HL-60 (cell line): ENCODE measurements around the gene AKR1C1.
"Not testable (repeated sequence)": the region's sequence is repeated elsewhere in the genome, so short reads cannot be mapped to it uniquely, and the experiment has no call there.

ENCODE experiments used
- DNase-seq, 2 experiments: peaks; one replicate each; pipeline ENCODE4 v3.0.0-alpha.2; 2010 to 2020; ENCODE audit warnings: low read depth in 1 of 2, low spot score in 1 of 2
- H3K27ac ChIP-seq: fragments of 250-450 bp; sonication (Bioruptor Pico); replicated peaks from 2 replicates; pipeline ENCODE4 v1.5.1; 2020; ENCODE audit warnings: mild to moderate bottlenecking, moderate library complexity
- H3K27me3 ChIP-seq: fragments of 250-450 bp; sonication (Bioruptor Pico); 2 replicates; pipeline ENCODE4 v1.5.1; 2021; ENCODE audit warnings: mild to moderate bottlenecking, moderate library complexity; ENCODE audit not compliant: insufficient read depth, poor library complexity, severe bottlenecking
- H3K4me3 ChIP-seq: replicated peaks from 2 replicates; pipeline ENCODE4 v1.5.1; 2011; ENCODE audit warnings: mild to moderate bottlenecking, control low read depth, low read length; ENCODE audit not compliant: insufficient read depth
- CTCF ChIP-seq: IDR thresholded peaks from one replicate; pipeline ENCODE4 v1.5.1; 2011; ENCODE audit warnings: low read length, control low read depth, inconsistent platforms; ENCODE audit not compliant: insufficient read depth
- GABPA ChIP-seq: IDR thresholded peaks from 2 replicates; pipeline ENCODE4 v1.6.1; 2012; ENCODE audit warnings: low read depth
- POLR2AphosphoS5 ChIP-seq: IDR thresholded peaks from 2 replicates; pipeline ENCODE4 v1.6.1; 2012; ENCODE audit warnings: low read depth
- REST ChIP-seq: IDR thresholded peaks from 2 replicates; pipeline ENCODE4 v1.6.1; 2012; ENCODE audit warnings: low read depth; ENCODE audit not compliant: insufficient replicate concordance
- SPI1 ChIP-seq: IDR thresholded peaks from 2 replicates; pipeline ENCODE4 v1.6.1; 2012; ENCODE audit warnings: low read depth, mild to moderate bottlenecking, borderline replicate concordance

AKR1C1 gene

GRCh38 chr10:4962308-4962707, 907 bp upstream of the AKR1C1 start:
- H3K27me3 ChIP-seq, DNase-seq, H3K4me3 ChIP-seq, H3K27ac ChIP-seq: not testable (repeated sequence)

GRCh38 chr10:4963815-4964154, 570 bp downstream of the AKR1C1 start:
- H3K27ac ChIP-seq, H3K4me3 ChIP-seq, DNase-seq, H3K27me3 ChIP-seq: not testable (repeated sequence)

GRCh38 chr10:4965763-4966162, 2.5 kb downstream of the AKR1C1 start:
- DNase-seq, H3K27ac ChIP-seq, H3K4me3 ChIP-seq, H3K27me3 ChIP-seq: not testable (repeated sequence)

- H3K4me3 ChIP-seq, H3K27ac ChIP-seq, H3K27me3 ChIP-seq, DNase-seq: not testable (repeated sequence)
Measured at GRCh38 chr10:4967189-4967588, 4.0 kb downstream of the AKR1C1 start.

- not testable (repeated sequence) for DNase-seq, H3K27me3 ChIP-seq, H3K4me3 ChIP-seq, H3K27ac ChIP-seq
Measured at GRCh38 chr10:4969289-4969688, 6.1 kb downstream of the AKR1C1 start.

GRCh38 chr10:4970362-4970761, 7.1 kb downstream of the AKR1C1 start:
- not testable (repeated sequence) for H3K27ac ChIP-seq, H3K4me3 ChIP-seq, H3K27me3 ChIP-seq, DNase-seq

GRCh38 chr10:4972369-4973142, 9.3 kb downstream of the AKR1C1 start:
- not testable (repeated sequence) for H3K27ac ChIP-seq, H3K27me3 ChIP-seq, H3K4me3 ChIP-seq, DNase-seq

GRCh38 chr10:4973294-4973693, 10.1 kb downstream of the AKR1C1 start:
- not testable (repeated sequence) for DNase-seq, H3K27ac ChIP-seq, H3K4me3 ChIP-seq, H3K27me3 ChIP-seq

GRCh38 chr10:4974400-4974799, 11.2 kb downstream of the AKR1C1 start:
- DNase-seq, H3K4me3 ChIP-seq, H3K27me3 ChIP-seq, H3K27ac ChIP-seq: not testable (repeated sequence)

- TF ChIP-seq SPI1, result no peak
- no peak for TF ChIP-seq REST
- no peak for TF ChIP-seq GABPA
- no peak for TF ChIP-seq CTCF
- TF ChIP-seq POLR2AphosphoS5, result no peak
- no peak for DNase-seq
- no peak overlapping the region for H3K27ac ChIP-seq
- H3K4me3 ChIP-seq, result no peak overlapping the region
- H3K27me3 ChIP-seq, result no peaks in the 10 kb centered on the region
Measured at GRCh38 chr10:4977025-4977424, 13.8 kb downstream of the AKR1C1 start.
